ENCODE results near the gene CACNG4. TPM values are rescaled to one million over a fixed set of nuclear protein-coding genes. Genes with fewer than 3 reads are reported as not detected.
"Not testable (repeated sequence)": the region's sequence is repeated elsewhere in the genome, so short reads cannot be mapped to it uniquely, and the experiment has no call there.

The CACNG4 gene
- polyA plus RNA-seq, 6 donors from 2014 or later = not detected

GRCh38 chr17:67022451-67022810, 57.9 kb downstream of the CACNG4 start:
- DNase-seq (no peak), ATAC-seq (ENCODE audit: low read depth in 2 of 2) (no peak)
- Mint-ChIP-seq H3K27ac (no peak overlapping the region), H3K27me3 (peaks cover 0 to 5% (median 0%) of the 10 kb centered on the region in 3 donors), H3K4me1 (no peaks in the 10 kb centered on the region), H3K4me3 (no peak overlapping the region), H3K9me3 (peaks cover 0 to 2% (median 0%) of the 10 kb centered on the region in 7 donors), H3K36me3 (no peaks in the 10 kb centered on the region)

- no peaks in the 10 kb centered on the region for H3K27me3 Mint-ChIP-seq
- H3K9me3 Mint-ChIP-seq = no peaks in the 10 kb centered on the region
- no peaks in the 10 kb centered on the region for H3K4me1 Mint-ChIP-seq
- DNase-seq (no peak), ATAC-seq (ENCODE audit: low read depth in 2 of 2) (no peak)
- H3K27ac Mint-ChIP-seq = peak overlapping the region in 1 of 6 donors; percentile 38
- H3K36me3 Mint-ChIP-seq = no peaks in the 10 kb centered on the region
- no peak overlapping the region for H3K4me3 Mint-ChIP-seq
Measured at GRCh38 chr17:67024736-67025135, 60.2 kb downstream of the CACNG4 start.

- H3K4me1 Mint-ChIP-seq = no peaks in the 10 kb centered on the region
- DNase-seq = no peak
- H3K9me3 Mint-ChIP-seq = no peaks in the 10 kb centered on the region
- H3K27me3 Mint-ChIP-seq = no peaks in the 10 kb centered on the region
- no peaks in the 10 kb centered on the region for H3K36me3 Mint-ChIP-seq
- no peak overlapping the region for H3K4me3 Mint-ChIP-seq
- ATAC-seq (ENCODE audit: low read depth in 2 of 2) = no peak
- no peak overlapping the region for H3K27ac Mint-ChIP-seq
Measured at GRCh38 chr17:67025216-67025792, 60.8 kb downstream of the CACNG4 start.

- Mint-ChIP-seq H3K27me3 (no peaks in the 10 kb centered on the region), H3K4me1 (no peaks in the 10 kb centered on the region), H3K4me3 (no peak overlapping the region), H3K9me3 (no peaks in the 10 kb centered on the region), H3K36me3 (no peaks in the 10 kb centered on the region), H3K27ac (no peak overlapping the region)
- ATAC-seq (ENCODE audit: low read depth in 2 of 2) (no peak), DNase-seq (no peak)
Measured at GRCh38 chr17:67026341-67026740, 61.8 kb downstream of the CACNG4 start.

GRCh38 chr17:67027031-67027628, 62.6 kb downstream of the CACNG4 start:
- Mint-ChIP-seq H3K36me3 (no peaks in the 10 kb centered on the region), H3K4me1 (no peaks in the 10 kb centered on the region), H3K9me3 (no peaks in the 10 kb centered on the region), H3K4me3 (no peak overlapping the region), H3K27me3 (no peaks in the 10 kb centered on the region), H3K27ac (no peak overlapping the region)
- ATAC-seq (ENCODE audit: low read depth in 2 of 2) (no peak), DNase-seq (no peak)

GRCh38 chr17:67030641-67031040, 66.1 kb downstream of the CACNG4 start:
- Mint-ChIP-seq H3K9me3 (peaks cover 0 to 5% (median 0%) of the 10 kb centered on the region in 7 donors), H3K27me3 (peaks cover 0 to 2% (median 0%) of the 10 kb centered on the region in 3 donors), H3K36me3 (no peaks in the 10 kb centered on the region), H3K27ac (no peak overlapping the region), H3K4me1 (no peaks in the 10 kb centered on the region), H3K4me3 (no peak overlapping the region)
- DNase-seq = no peak
- ATAC-seq (ENCODE audit: low read depth in 2 of 2) = no peak

- DNase-seq (no peak), ATAC-seq (ENCODE audit: low read depth in 2 of 2) (no peak)
- Mint-ChIP-seq H3K27me3 (peaks cover 0 to 17% (median 2%) of the 10 kb centered on the region in 3 donors), H3K27ac (no peak overlapping the region), H3K36me3 (no peaks in the 10 kb centered on the region), H3K9me3 (peaks cover 0 to 10% (median 0%) of the 10 kb centered on the region in 7 donors), H3K4me3 (peak overlapping the region in 1 of 8 donors; percentile 46), H3K4me1 (no peaks in the 10 kb centered on the region)
Measured at GRCh38 chr17:67032382-67032781, 67.9 kb downstream of the CACNG4 start.

- ATAC-seq (ENCODE audit: low read depth in 2 of 2) = no peak
- Mint-ChIP-seq H3K4me1 (no peaks in the 10 kb centered on the region), H3K27ac (no peak overlapping the region), H3K27me3 (peaks cover 0 to 17% (median 5%) of the 10 kb centered on the region in 3 donors), H3K4me3 (no peak overlapping the region), H3K9me3 (peaks cover 0 to 10% (median 0%) of the 10 kb centered on the region in 7 donors), H3K36me3 (no peaks in the 10 kb centered on the region)
- no peak for DNase-seq
Measured at GRCh38 chr17:67032985-67033384, 68.5 kb downstream of the CACNG4 start.

GRCh38 chr17:67033613-67034012, 69.1 kb downstream of the CACNG4 start:
- Mint-ChIP-seq H3K4me1 (no peaks in the 10 kb centered on the region), H3K27me3 (peaks cover 0 to 22% (median 5%) of the 10 kb centered on the region in 3 donors), H3K27ac (no peak overlapping the region), H3K4me3 (no peak overlapping the region), H3K9me3 (peaks cover 0 to 10% (median 0%) of the 10 kb centered on the region in 7 donors), H3K36me3 (no peaks in the 10 kb centered on the region)
- ATAC-seq (ENCODE audit: low read depth in 2 of 2) (no peak), DNase-seq (no peak)

- Mint-ChIP-seq H3K27me3 (peaks cover 0 to 24% (median 5%) of the 10 kb centered on the region in 3 donors), H3K36me3 (no peaks in the 10 kb centered on the region), H3K4me3 (no peak overlapping the region), H3K4me1 (no peaks in the 10 kb centered on the region), H3K9me3 (peaks cover 0 to 10% (median 0%) of the 10 kb centered on the region in 7 donors), H3K27ac (peak overlapping the region in 1 of 6 donors; percentile 2)
- DNase-seq = no peak
- no peak for ATAC-seq (ENCODE audit: low read depth in 2 of 2)
Measured at GRCh38 chr17:67035131-67036083, 70.9 kb downstream of the CACNG4 start.

GRCh38 chr17:67038861-67039365, 74.4 kb downstream of the CACNG4 start:
- no peak overlapping the region for H3K4me3 Mint-ChIP-seq
- ATAC-seq (ENCODE audit: low read depth in 2 of 2) = no peak
- no peak overlapping the region for H3K27ac Mint-ChIP-seq
- no peaks in the 10 kb centered on the region for H3K36me3 Mint-ChIP-seq
- H3K9me3 Mint-ChIP-seq = peaks cover 0 to 10% (median 0%) of the 10 kb centered on the region in 7 donors
- H3K27me3 Mint-ChIP-seq = peaks cover 0 to 24% (median 5%) of the 10 kb centered on the region in 3 donors
- DNase-seq = no peak
- no peaks in the 10 kb centered on the region for H3K4me1 Mint-ChIP-seq

- no peaks in the 10 kb centered on the region for H3K4me1 Mint-ChIP-seq
- H3K4me3 Mint-ChIP-seq = no peak overlapping the region
- H3K27me3 Mint-ChIP-seq = peaks cover 0 to 21% (median 5%) of the 10 kb centered on the region in 3 donors
- H3K27ac Mint-ChIP-seq = no peak overlapping the region
- ATAC-seq (ENCODE audit: low read depth in 2 of 2) (no peak), DNase-seq (no peak)
- H3K9me3 Mint-ChIP-seq = peaks cover 0 to 5% (median 0%) of the 10 kb centered on the region in 7 donors
- H3K36me3 Mint-ChIP-seq = no peaks in the 10 kb centered on the region
Measured at GRCh38 chr17:67040652-67041051, 76.1 kb downstream of the CACNG4 start.

GRCh38 chr17:67041119-67041518, 76.6 kb downstream of the CACNG4 start:
- not testable (repeated sequence) for H3K4me3 Mint-ChIP-seq; DNase-seq; ATAC-seq (ENCODE audit: low read depth in 2 of 2); H3K9me3 Mint-ChIP-seq; H3K4me1 Mint-ChIP-seq; H3K27ac Mint-ChIP-seq; H3K36me3 Mint-ChIP-seq
- H3K27me3 Mint-ChIP-seq = peaks cover 0 to 17% (median 5%) of the 10 kb centered on the region in 3 donors
